Measurements from ENCODE around the gene DDX5.

The DDX5 gene

DNA sequence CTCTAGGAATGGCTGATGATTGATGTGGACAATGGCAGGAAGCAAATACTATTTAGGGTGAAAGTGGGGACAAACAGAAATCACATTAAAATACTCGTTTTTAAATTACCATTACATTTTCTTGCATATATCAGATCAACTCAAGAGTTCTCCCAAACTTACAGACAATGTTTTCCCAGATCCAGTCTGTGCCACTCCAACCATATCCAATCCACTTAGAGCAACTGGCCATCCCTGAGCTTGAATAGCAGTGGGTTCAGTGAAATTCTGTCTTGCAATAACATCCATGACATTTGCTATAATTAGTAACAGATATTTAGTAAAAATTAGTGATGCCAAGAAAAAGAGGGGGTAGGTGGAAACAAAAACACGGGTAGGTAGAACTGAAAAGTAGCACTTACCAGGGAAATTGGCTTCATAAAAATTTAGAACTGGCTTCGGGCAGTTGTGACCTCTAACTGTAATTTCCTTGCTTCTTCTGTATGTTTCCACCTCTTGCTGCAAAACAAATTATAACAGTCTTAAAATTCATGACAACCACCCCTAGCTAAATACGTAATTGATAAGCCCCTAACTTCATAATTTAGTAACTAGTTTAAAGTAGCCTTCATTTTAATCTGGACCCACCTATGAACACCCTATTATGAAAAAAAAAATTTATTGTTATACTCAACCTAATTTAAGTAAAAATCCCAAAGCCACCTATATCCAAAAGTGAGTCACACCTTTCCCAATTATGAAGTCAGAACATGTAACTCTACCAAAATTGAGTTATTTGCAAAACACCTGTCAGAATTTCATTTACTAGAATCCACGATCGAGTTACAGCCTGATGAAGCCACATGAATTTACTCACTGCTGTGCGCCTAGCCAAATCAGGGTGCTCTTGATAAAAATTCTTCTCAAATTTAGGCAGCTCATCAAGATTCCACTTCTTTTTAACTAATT lies 2.0 kb downstream of the DDX5 start:
- no peak for ATAC-seq
- TF ChIP-seq, protein P1, sequence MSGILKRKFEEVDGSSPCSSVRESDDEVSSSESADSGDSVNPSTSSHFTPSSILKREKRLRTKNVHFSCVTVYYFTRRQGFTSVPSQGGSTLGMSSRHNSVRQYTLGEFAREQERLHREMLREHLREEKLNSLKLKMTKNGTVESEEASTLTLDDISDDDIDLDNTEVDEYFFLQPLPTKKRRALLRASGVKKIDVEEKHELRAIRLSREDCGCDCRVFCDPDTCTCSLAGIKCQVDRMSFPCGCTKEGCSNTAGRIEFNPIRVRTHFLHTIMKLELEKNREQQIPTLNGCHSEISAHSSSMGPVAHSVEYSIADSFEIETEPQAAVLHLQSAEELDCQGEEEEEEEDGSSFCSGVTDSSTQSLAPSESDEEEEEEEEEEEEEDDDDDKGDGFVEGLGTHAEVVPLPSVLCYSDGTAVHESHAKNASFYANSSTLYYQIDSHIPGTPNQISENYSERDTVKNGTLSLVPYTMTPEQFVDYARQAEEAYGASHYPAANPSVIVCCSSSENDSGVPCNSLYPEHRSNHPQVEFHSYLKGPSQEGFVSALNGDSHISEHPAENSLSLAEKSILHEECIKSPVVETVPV (CRISPR knock-in tag; IDR thresholded peaks at IDR 0.05), result no peak
- TF ChIP-seq, protein P2, sequence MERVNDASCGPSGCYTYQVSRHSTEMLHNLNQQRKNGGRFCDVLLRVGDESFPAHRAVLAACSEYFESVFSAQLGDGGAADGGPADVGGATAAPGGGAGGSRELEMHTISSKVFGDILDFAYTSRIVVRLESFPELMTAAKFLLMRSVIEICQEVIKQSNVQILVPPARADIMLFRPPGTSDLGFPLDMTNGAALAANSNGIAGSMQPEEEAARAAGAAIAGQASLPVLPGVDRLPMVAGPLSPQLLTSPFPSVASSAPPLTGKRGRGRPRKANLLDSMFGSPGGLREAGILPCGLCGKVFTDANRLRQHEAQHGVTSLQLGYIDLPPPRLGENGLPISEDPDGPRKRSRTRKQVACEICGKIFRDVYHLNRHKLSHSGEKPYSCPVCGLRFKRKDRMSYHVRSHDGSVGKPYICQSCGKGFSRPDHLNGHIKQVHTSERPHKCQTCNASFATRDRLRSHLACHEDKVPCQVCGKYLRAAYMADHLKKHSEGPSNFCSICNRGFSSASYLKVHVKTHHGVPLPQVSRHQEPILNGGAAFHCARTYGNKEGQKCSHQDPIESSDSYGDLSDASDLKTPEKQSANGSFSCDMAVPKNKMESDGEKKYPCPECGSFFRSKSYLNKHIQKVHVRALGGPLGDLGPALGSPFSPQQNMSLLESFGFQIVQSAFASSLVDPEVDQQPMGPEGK (CRISPR knock-in tag; IDR thresholded peaks at IDR 0.05; ENCODE audit: borderline replicate concordance), result no peak
- TF ChIP-seq ZNF8 (CRISPR knock-in tag; IDR thresholded peaks at IDR 0.05) (no peak), ZFP30 (CRISPR knock-in tag; IDR thresholded peaks at IDR 0.05) (no peak), OSR1 (CRISPR knock-in tag; IDR thresholded peaks at IDR 0.05) (no peak), ZNF70 (CRISPR knock-in tag; IDR thresholded peaks at IDR 0.05) (no peak; the same call in 1 of the 2 replicates), ARNTL (CRISPR knock-in tag; IDR thresholded peaks at IDR 0.05; ENCODE audit: borderline replicate concordance, low read depth) (no peak), SNAI2 (CRISPR knock-in tag; IDR thresholded peaks at IDR 0.05) (no peak), BACH2 (CRISPR knock-in tag; IDR thresholded peaks at IDR 0.05; ENCODE audit: borderline replicate concordance) (no peak), TCF4 (CRISPR knock-in tag; IDR thresholded peaks at IDR 0.05; ENCODE audit: borderline replicate concordance) (no peak), ZC3H10 (CRISPR knock-in tag; IDR thresholded peaks at IDR 0.05) (no peak), RARB (CRISPR knock-in tag; IDR thresholded peaks at IDR 0.05) (no peak)
- TF ChIP-seq, protein P3, sequence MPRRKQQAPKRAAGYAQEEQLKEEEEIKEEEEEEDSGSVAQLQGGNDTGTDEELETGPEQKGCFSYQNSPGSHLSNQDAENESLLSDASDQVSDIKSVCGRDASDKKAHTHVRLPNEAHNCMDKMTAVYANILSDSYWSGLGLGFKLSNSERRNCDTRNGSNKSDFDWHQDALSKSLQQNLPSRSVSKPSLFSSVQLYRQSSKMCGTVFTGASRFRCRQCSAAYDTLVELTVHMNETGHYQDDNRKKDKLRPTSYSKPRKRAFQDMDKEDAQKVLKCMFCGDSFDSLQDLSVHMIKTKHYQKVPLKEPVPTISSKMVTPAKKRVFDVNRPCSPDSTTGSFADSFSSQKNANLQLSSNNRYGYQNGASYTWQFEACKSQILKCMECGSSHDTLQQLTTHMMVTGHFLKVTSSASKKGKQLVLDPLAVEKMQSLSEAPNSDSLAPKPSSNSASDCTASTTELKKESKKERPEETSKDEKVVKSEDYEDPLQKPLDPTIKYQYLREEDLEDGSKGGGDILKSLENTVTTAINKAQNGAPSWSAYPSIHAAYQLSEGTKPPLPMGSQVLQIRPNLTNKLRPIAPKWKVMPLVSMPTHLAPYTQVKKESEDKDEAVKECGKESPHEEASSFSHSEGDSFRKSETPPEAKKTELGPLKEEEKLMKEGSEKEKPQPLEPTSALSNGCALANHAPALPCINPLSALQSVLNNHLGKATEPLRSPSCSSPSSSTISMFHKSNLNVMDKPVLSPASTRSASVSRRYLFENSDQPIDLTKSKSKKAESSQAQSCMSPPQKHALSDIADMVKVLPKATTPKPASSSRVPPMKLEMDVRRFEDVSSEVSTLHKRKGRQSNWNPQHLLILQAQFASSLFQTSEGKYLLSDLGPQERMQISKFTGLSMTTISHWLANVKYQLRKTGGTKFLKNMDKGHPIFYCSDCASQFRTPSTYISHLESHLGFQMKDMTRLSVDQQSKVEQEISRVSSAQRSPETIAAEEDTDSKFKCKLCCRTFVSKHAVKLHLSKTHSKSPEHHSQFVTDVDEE (CRISPR knock-in tag; IDR thresholded peaks at IDR 0.05), result no peak
- TF ChIP-seq, protein P4, sequence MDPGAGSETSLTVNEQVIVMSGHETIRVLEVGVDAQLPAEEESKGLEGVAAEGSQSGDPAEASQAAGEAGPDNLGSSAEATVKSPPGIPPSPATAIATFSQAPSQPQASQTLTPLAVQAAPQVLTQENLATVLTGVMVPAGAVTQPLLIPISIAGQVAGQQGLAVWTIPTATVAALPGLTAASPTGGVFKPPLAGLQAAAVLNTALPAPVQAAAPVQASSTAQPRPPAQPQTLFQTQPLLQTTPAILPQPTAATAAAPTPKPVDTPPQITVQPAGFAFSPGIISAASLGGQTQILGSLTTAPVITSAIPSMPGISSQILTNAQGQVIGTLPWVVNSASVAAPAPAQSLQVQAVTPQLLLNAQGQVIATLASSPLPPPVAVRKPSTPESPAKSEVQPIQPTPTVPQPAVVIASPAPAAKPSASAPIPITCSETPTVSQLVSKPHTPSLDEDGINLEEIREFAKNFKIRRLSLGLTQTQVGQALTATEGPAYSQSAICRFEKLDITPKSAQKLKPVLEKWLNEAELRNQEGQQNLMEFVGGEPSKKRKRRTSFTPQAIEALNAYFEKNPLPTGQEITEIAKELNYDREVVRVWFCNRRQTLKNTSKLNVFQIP (CRISPR knock-in tag; IDR thresholded peaks at IDR 0.05; ENCODE audit: borderline replicate concordance, low read depth), result no peak
- TF ChIP-seq, protein P5, sequence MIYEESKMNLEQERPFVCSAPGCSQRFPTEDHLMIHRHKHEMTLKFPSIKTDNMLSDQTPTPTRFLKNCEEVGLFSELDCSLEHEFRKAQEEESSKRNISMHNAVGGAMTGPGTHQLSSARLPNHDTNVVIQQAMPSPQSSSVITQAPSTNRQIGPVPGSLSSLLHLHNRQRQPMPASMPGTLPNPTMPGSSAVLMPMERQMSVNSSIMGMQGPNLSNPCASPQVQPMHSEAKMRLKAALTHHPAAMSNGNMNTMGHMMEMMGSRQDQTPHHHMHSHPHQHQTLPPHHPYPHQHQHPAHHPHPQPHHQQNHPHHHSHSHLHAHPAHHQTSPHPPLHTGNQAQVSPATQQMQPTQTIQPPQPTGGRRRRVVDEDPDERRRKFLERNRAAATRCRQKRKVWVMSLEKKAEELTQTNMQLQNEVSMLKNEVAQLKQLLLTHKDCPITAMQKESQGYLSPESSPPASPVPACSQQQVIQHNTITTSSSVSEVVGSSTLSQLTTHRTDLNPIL (CRISPR knock-in tag; IDR thresholded peaks at IDR 0.05; ENCODE audit: low read depth), result no peak

DNA sequence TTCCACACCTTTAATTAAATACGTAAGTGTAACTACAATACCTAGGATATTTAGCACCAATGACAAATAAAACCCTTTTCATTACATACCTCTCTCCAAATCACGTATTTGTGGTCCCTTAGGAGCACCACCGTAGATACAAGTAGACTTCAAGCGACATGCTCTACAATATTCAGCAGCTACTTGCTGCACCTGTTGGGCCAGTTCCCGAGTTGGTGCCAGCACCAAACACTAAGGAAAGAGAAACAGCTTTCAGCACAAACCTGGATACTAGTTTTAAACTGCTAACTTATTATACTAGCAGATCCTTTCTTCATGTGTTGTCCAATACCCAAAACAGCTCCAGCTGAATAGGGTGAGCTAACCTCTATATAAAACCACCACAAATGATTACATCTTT lies 2.7 kb downstream of the DDX5 start:
- no peak for ATAC-seq
- TF ChIP-seq TOX (CRISPR knock-in tag; IDR thresholded peaks at IDR 0.05; ENCODE audit: borderline replicate concordance) (0 out of 2 replicates have a peak, but pooled peaks have one; percentile 11), BACH2 (CRISPR knock-in tag; IDR thresholded peaks at IDR 0.05; ENCODE audit: borderline replicate concordance) (no peak), ZNF565 (CRISPR knock-in tag; conservative IDR thresholded peaks at IDR 0.05; ENCODE audit: low read depth) (no peak), PPARA (CRISPR knock-in tag; IDR thresholded peaks at IDR 0.05; ENCODE audit: borderline replicate concordance) (no peak), RARB (CRISPR knock-in tag; IDR thresholded peaks at IDR 0.05) (0 out of 2 replicates have a peak, but pooled peaks have one; percentile 52), ZFP30 (CRISPR knock-in tag; IDR thresholded peaks at IDR 0.05) (no peak), ZC3H10 (CRISPR knock-in tag; IDR thresholded peaks at IDR 0.05) (no peak), GLIS3 (CRISPR knock-in tag; IDR thresholded peaks at IDR 0.05) (no peak), OSR1 (CRISPR knock-in tag; IDR thresholded peaks at IDR 0.05) (no peak), ARNTL (CRISPR knock-in tag; IDR thresholded peaks at IDR 0.05; ENCODE audit: borderline replicate concordance, low read depth) (no peak), ESRRG (CRISPR knock-in tag; IDR thresholded peaks at IDR 0.05) (no peak)
- TF ChIP-seq, protein P1 (CRISPR knock-in tag; IDR thresholded peaks at IDR 0.05), result no peak
- TF ChIP-seq, protein P4 (CRISPR knock-in tag; IDR thresholded peaks at IDR 0.05; ENCODE audit: borderline replicate concordance, low read depth), result 0 out of 2 replicates have a peak, but pooled peaks have one; percentile 38
- TF ChIP-seq, protein P3 (CRISPR knock-in tag; IDR thresholded peaks at IDR 0.05), result no peak
